Ishikawa (cell line): ENCODE results near the gene PRSS22.

Experiments used
- CEBPB ChIP-seq: IDR thresholded peaks from 2 replicates; pipeline ENCODE4 v1.6.1; 2012
- CREB1 ChIP-seq: IDR thresholded peaks from 2 replicates; pipeline ENCODE4 v1.6.1; 2012; ENCODE audit warnings: low read depth
- EGR1 ChIP-seq: IDR thresholded peaks from 2 replicates; pipeline ENCODE4 v1.6.1; 2012
- EP300 ChIP-seq: IDR thresholded peaks from 2 replicates; pipeline ENCODE4 v1.6.1; 2012; ENCODE audit warnings: borderline replicate concordance
- FOXM1 ChIP-seq: IDR thresholded peaks from 2 replicates; pipeline ENCODE4 v1.6.1; 2012; ENCODE audit warnings: low read depth, borderline replicate concordance
- NFIC ChIP-seq: IDR thresholded peaks from 2 replicates; pipeline ENCODE4 v1.6.1; 2012
- RAD21 ChIP-seq: IDR thresholded peaks from 2 replicates; pipeline ENCODE4 v1.6.1; 2012; ENCODE audit warnings: low read depth
- TAF1 ChIP-seq: IDR thresholded peaks from 2 replicates; pipeline ENCODE4 v1.6.1; 2012; ENCODE audit warnings: low read depth, mild to moderate bottlenecking
- TCF12 ChIP-seq: IDR thresholded peaks from 2 replicates; pipeline ENCODE4 v1.6.1; 2012; ENCODE audit warnings: low read depth
- TEAD4 ChIP-seq: IDR thresholded peaks from 2 replicates; pipeline ENCODE4 v1.6.1; 2012
- YY1 ChIP-seq: IDR thresholded peaks from 2 replicates; pipeline ENCODE4 v1.6.1; 2012; ENCODE audit warnings: low read depth
- ZBTB7A ChIP-seq: IDR thresholded peaks from 2 replicates; pipeline ENCODE4 v1.6.1; 2012; ENCODE audit warnings: low read depth
- TF ChIP-seq, protein P1 (sequence below): IDR thresholded peaks from 2 replicates; pipeline ENCODE4 v1.6.1; 2012
- TF ChIP-seq, protein P2 (sequence below): IDR thresholded peaks from 2 replicates; pipeline ENCODE4 v1.6.1; 2012
- TF ChIP-seq, protein P3 (sequence below): IDR thresholded peaks from 2 replicates; pipeline ENCODE4 v1.6.1; 2012; ENCODE audit warnings: low read depth, mild to moderate bottlenecking

Gene PRSS22

DNA sequence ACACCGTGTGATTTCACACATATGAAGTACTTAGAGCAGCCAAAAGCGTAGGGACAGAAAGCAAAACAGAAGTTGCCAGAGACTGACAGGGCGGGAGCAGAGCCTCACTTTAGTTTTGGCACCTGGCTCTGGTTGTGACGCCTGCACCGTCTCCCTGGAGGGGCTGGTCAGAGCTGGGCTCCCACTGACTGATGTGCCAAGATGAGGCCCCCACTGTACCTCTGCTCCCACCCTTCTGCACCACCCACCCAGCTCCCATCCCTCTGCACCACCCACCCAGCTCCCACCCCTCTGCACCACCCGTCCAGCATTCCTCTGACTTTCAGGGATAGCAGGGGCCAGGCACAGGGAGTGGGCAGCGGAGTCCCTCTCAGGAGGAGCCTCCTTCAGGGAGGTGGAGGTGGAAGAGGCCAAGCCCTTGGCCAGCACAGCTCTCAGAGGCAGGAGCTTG, 44.2 kb downstream of the PRSS22 start:
- TF ChIP-seq, protein P1, sequence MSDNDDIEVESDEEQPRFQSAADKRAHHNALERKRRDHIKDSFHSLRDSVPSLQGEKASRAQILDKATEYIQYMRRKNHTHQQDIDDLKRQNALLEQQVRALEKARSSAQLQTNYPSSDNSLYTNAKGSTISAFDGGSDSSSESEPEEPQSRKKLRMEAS, result no peak
- no peak for TF ChIP-seq CREB1
- no peak for TF ChIP-seq CEBPB
- TF ChIP-seq TEAD4, result no peak
- TF ChIP-seq, protein P2, sequence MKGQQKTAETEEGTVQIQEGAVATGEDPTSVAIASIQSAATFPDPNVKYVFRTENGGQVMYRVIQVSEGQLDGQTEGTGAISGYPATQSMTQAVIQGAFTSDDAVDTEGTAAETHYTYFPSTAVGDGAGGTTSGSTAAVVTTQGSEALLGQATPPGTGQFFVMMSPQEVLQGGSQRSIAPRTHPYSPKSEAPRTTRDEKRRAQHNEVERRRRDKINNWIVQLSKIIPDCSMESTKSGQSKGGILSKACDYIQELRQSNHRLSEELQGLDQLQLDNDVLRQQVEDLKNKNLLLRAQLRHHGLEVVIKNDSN, result no peak
- no peak for TF ChIP-seq NFIC

DNA sequence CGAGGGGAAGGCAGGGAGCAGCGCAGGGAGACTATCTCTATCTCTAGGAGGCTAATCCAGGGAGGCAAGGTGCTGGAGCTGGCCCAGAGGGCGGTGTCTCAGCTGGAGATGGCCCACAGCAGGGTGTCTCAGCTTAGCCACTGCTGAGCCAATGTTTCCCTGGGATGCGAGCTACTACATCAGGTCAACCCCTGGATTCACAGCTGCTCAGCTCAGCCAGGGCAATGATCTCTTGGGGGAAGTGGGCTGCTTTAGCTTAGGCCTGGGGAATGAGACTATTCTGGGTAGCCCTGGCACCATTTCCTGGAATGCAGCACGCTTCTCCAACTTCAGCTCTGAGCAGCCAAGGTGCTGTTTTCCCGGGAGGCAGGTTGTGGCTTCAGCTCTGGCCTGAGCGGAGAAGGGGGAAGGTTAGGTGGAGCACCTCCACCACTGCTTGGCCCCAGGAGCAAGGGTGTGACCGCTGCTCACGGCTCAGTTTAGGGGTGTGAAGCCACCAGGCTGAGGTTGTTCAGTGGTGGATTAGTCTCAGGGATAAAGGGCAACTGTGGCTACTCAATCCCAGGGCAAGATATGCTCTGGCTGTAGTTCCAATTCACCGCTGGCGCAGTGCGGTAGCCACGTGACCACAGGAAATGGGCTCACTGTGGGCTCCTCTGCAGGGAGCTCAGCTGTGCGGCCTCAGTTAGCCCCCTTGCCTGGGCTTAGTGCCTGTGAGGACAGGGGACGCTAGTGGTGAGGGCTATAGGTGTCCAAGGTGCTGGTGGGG, 46.1 kb downstream of the PRSS22 start:
- no peak for TF ChIP-seq TCF12
- TF ChIP-seq, protein P2, result peak; percentile 34; the same call in 1 of the 2 replicates
- no peak for TF ChIP-seq EP300
- no peak for TF ChIP-seq RAD21
- no peak for TF ChIP-seq TAF1
- no peak for TF ChIP-seq YY1

DNA sequence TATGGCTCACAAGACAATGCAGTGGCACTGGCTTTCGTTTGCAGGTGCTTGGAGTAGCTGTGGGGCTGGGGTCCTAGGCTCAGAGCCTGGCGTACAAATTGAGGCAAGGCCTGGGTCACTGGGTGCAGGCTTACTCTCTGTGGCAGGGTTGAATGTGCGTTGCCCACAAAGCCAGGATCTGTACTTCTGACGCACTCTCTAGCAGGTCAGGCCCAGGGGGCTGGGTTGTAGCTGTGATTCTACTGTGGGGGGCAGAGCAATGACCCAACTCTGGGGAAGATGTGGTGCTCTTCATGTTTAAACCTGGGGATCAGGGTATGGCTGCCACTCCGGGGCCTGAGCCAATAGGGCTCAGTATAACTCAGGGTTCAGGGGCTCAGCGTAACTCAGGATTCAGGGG, 47.3 kb downstream of the PRSS22 start:
- TF ChIP-seq EGR1 (no peak), TEAD4 (no peak), ZBTB7A (no peak), YY1 (no peak), NFIC (no peak), TAF1 (no peak), EP300 (no peak), CEBPB (no peak), CREB1 (no peak), TCF12 (no peak), FOXM1 (no peak), RAD21 (no peak)
- TF ChIP-seq, protein P2, result no peak
- TF ChIP-seq, protein P1, result no peak
- TF ChIP-seq, protein P3, sequence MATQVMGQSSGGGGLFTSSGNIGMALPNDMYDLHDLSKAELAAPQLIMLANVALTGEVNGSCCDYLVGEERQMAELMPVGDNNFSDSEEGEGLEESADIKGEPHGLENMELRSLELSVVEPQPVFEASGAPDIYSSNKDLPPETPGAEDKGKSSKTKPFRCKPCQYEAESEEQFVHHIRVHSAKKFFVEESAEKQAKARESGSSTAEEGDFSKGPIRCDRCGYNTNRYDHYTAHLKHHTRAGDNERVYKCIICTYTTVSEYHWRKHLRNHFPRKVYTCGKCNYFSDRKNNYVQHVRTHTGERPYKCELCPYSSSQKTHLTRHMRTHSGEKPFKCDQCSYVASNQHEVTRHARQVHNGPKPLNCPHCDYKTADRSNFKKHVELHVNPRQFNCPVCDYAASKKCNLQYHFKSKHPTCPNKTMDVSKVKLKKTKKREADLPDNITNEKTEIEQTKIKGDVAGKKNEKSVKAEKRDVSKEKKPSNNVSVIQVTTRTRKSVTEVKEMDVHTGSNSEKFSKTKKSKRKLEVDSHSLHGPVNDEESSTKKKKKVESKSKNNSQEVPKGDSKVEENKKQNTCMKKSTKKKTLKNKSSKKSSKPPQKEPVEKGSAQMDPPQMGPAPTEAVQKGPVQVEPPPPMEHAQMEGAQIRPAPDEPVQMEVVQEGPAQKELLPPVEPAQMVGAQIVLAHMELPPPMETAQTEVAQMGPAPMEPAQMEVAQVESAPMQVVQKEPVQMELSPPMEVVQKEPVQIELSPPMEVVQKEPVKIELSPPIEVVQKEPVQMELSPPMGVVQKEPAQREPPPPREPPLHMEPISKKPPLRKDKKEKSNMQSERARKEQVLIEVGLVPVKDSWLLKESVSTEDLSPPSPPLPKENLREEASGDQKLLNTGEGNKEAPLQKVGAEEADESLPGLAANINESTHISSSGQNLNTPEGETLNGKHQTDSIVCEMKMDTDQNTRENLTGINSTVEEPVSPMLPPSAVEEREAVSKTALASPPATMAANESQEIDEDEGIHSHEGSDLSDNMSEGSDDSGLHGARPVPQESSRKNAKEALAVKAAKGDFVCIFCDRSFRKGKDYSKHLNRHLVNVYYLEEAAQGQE, result no peak

DNA sequence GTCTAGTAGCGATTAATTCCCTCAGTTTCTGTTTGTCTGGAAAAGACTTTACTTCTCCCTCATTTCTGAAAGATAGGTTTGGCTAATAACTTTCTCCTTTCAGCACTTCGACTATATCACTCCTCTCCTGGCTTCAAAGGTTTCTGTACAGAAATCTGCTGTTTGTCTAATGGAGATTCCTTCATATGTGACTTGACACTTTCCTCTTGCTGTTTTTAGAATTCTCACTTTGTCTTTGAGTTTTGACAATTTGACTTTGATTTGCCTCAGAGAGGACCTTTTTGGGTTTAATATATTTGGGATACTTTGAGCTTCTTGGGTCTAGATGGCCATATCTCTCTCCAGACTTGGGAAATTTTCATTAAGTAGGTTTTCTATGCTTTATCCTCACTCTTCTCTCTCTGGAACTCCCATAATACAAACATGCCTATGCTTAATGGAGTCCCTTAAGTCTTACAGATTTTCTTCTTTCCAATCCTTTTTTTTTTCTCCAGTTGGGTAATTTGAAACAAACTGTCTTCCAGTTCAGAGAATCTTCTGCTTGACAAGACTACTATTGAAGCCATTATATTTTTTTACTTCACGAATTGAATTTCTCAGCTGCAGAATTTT, 48.7 kb downstream of the PRSS22 start:
- no peak for TF ChIP-seq ZBTB7A
- TF ChIP-seq, protein P1, result no peak
- no peak for TF ChIP-seq NFIC
- TF ChIP-seq FOXM1, result no peak
- TF ChIP-seq RAD21, result no peak

DNA sequence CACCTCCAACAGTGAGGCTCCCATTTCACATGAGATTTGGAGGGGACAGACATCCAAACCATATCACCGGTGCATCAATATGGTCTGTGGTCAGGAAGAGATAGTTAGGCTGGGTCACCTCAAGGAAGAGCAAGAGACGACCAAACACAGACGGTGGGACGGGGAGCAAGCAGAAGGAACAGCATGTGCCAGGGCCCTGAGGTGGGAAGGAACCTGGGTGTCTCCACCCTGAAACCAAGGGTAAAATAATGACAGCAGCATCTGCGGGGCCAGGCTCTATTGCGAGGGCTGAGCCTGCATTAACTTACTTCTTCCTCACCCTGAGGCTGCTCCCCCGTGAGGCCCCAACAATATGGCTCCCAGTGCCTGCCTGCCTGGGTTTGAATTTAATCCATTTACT, 49.8 kb downstream of the PRSS22 start:
- TF ChIP-seq TAF1 (no peak), YY1 (no peak), TEAD4 (no peak), FOXM1 (no peak), NFIC (no peak)
- TF ChIP-seq, protein P1, result no peak

DNA sequence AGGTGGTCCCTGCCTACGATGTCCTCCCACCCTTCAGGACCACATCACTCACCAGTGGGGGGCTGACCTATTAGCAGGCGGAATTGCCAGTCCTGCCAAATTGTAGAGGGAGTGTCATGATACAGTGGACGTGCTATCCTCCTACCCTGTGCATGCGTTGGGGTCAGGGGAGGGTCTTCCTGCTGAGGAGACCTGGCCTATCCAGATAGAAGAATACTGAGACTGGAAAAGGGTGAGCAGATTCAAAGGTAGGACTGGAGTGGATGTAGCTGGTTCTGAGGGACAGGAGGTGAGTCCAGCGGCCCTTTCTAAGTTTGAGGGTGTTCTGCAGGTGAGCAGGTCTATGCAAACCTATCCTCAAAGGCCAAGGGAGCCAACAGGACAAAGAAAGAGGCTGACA, 51.7 kb downstream of the PRSS22 start:
- TF ChIP-seq, protein P1, result no peak
- TF ChIP-seq CEBPB (no peak), RAD21 (no peak), TAF1 (no peak), NFIC (no peak), FOXM1 (no peak), YY1 (no peak), EGR1 (no peak), TEAD4 (no peak), EP300 (no peak), CREB1 (no peak), ZBTB7A (no peak), TCF12 (no peak)
- TF ChIP-seq, protein P3, result no peak
- TF ChIP-seq, protein P2, result no peak
